Ovary (tissue), 9 donors: Measurements from ENCODE around the gene LRRC36. TPM values are rescaled to one million over a fixed set of nuclear protein-coding genes. Genes with fewer than 3 reads are reported as not detected.

Source experiments
- DNase-seq, 5 donors: peaks; one replicate each; pipeline ENCODE4 v3.0.0-alpha.2; 2019 to 2020
- H3K27ac ChIP-seq, 2 donors: fragments of 200-600 bp; one replicate each; pipeline versions ENCODE4 v1.5.1 to v1.8.0; 2019 to 2022
- H3K27me3 ChIP-seq: fragments of 200-600 bp; one replicate; pipeline ENCODE4 v1.8.0; 2022
- H3K36me3 ChIP-seq: fragments of 200-600 bp; sonication (generic); one replicate; pipeline ENCODE4 v1.5.1; 2019
- H3K4me1 ChIP-seq: one replicate; pipeline ENCODE4 v1.8.1; 2013; ENCODE audit warnings: mild to moderate bottlenecking, moderate library complexity; ENCODE audit not compliant: insufficient read depth
- H3K4me3 ChIP-seq: fragments of 200-600 bp; sonication (generic); one replicate; pipeline ENCODE4 v1.5.1; 2017
- H3K9me3 ChIP-seq, 2 donors: fragments of 200-600 bp in 1 of 2; sonication (generic) in 1 of 2; one replicate each; pipeline versions ENCODE4 v1.5.1 to v1.8.1; 2013 to 2019; ENCODE audit warnings: mild to moderate bottlenecking in 1 of 2, moderate library complexity in 1 of 2
- EP300 ChIP-seq: sonication (generic); formaldehyde crosslinking; IDR thresholded peaks from one replicate; pipeline ENCODE4 v1.6.1; 2017; ENCODE audit warnings: antibody characterized with exemption
- POLR2A ChIP-seq: fragments of 450-650 bp; IDR thresholded peaks from one replicate; pipeline ENCODE4 v1.6.1; 2017; ENCODE audit warnings: antibody characterized with exemption, mild to moderate bottlenecking, moderate library complexity
- WGBS, 3 donors: extraction: QIAGEN DNeasy Blood & Tissue Kit in 1 of 3; methylation state at CpG; one replicate each; pipeline versions ENCODE4 v1.1.5 to v1.1.7; 2013 to 2017; 5-methylcytosine and 5-hydroxymethylcytosine counted together
- intact Hi-C, 4 donors: fragments of 100-400 bp; cut with DNase I; formaldehyde crosslinking; loops; one replicate each; pipeline versions ENCODE4 v1.11.0 to v1.15.1; 2022 to 2023
- polyA plus RNA-seq, 2 donors: library from polyadenylated mRNA; stranded (reverse); fragments of 200-250 nt in 1 of 2; fragments of 350-450 nt in 1 of 2; fragmentation: Illumina TruSeq in 1 of 2; extraction: RNeasy Lipid Tissue Mini Kit (QIAGEN cat#74804) in 1 of 2; gene quantifications; one replicate each; pipeline ENCODE4 v1.2.3, GENCODE V29; 2013 to 2014
- total RNA-seq, 7 donors: library from RNA; depleted of rRNA in 2 of 7; stranded (reverse); fragments of >200 nt in 2 of 7; fragmentation: NEBNext Ultra II Directional in 3 of 7; extraction: Animal tissue kit (Norgen Biotek cat#: 25700) in 3 of 7; gene quantifications; one replicate each; pipeline versions ENCODE4 v1.1.0 to v1.2.4, GENCODE V29; 2016 to 2023
- TF ChIP-seq, protein P1 (sequence below), 3 donors: fragments of 450-650 bp in 2 of 3; fragments of 200-600 bp in 1 of 3; IDR thresholded peaks; one replicate each; pipeline versions ENCODE4 v1.5.1 to v1.8.0; 2016 to 2022; ENCODE audit warnings: antibody characterized with exemption in 3 of 3, mild to moderate bottlenecking in 1 of 3
- donor health status: DM: no; HTN: no; CAD: no; lungs with moderate emphysema.
- donor health status: DM: no; HTN: no; CAD: no.
- donor health status: Bipolar disorder and iron deficiency.
- donor health status: DM: yes; HTN: yes; CAD: no.
- donor health status: DM: no; HTN: no; CAD: no.
- donor health status: DM: yes; HTN: yes; CAD: no.

LRRC36 gene
- total and polyA plus RNA-seq, 9 donors = 0.58 to 2.6 (median 0.96) TPM; not detected in 1

DNA sequence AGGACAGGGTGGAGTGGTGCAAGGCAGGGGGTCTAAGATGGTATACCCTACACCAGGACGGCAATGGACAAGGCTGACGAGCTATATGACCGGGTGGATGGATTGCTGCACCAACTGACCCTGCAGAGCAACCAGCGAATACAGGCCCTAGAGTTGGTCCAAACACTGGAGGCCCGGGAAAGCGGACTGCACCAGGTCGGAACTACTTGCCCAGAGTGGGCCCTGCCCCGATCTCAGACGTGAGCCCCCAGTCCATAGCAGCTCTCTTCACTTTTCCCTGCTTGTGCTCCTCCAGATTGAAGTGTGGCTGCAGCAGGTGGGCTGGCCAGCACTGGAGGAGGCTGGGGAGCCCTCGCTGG is 44.2 kb upstream of the LRRC36 start:
- no peaks in the 10 kb centered on the region for H3K9me3 ChIP-seq
- 90 to 94% (median 93%) methylated on average over 10 of the region's 10 CpGs for WGBS, 3 donors
- TF ChIP-seq EP300 = no peak
- TF ChIP-seq POLR2A = no peak
- TF ChIP-seq, protein P1, sequence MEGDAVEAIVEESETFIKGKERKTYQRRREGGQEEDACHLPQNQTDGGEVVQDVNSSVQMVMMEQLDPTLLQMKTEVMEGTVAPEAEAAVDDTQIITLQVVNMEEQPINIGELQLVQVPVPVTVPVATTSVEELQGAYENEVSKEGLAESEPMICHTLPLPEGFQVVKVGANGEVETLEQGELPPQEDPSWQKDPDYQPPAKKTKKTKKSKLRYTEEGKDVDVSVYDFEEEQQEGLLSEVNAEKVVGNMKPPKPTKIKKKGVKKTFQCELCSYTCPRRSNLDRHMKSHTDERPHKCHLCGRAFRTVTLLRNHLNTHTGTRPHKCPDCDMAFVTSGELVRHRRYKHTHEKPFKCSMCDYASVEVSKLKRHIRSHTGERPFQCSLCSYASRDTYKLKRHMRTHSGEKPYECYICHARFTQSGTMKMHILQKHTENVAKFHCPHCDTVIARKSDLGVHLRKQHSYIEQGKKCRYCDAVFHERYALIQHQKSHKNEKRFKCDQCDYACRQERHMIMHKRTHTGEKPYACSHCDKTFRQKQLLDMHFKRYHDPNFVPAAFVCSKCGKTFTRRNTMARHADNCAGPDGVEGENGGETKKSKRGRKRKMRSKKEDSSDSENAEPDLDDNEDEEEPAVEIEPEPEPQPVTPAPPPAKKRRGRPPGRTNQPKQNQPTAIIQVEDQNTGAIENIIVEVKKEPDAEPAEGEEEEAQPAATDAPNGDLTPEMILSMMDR (IDR thresholded peaks at IDR 0.05) = no peak
- H3K4me1 ChIP-seq = peaks cover 12% of the 10 kb centered on the region
- no peaks in the 10 kb centered on the region for H3K27me3 ChIP-seq
- H3K27ac ChIP-seq = no peak overlapping the region
- no peak overlapping the region for H3K4me3 ChIP-seq
- H3K36me3 ChIP-seq = no peaks in the 10 kb centered on the region
- intact Hi-C loops = loop anchor here in 3 of 4 donors (5.0 to 10.0 kb wide), 3 partner anchors 112 to 182 kb away; partner anchors contain the start of gene TPPP3 (in 1 of the 3)
- no peak for DNase-seq

DNA sequence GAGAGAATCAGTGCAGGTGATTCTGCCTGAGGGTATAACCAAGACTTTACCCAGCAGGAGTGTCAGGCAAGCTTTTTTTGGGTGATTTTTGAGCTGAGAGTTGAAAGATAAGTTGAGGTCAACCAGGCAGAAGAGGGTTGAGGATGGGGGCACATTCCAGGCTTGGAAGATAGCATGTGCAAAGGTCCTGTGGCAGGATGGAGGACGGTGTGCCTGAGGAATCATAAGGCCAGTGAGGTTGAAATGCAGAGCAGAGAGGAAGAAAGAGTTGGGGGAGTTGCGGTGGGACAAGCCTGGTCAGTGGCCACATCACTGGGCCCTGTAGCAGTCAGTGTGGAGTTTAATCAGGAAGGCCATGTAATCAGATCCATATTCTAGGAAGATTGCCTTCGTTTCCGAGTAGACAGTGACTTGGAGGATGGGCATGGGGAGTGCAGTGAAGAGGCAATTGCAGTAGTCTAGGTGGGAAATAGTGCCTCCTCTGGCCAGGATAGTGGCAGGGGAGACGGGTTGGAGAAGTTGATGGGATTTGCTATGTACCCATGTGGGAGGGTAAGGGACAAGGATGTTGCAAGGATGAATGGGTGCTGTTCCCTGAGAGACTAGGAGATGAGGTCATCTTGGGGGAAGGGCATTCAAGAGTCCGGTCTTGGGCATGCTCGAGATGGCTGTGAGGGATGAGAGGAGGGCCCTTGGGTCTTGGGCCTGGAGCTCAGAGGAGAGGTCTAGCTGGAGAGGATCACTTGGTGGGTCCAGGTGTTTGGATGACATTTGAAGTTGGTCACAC is 43.4 kb upstream of the LRRC36 start:
- 87 to 93% (median 91%) methylated on average over 7 of the region's 7 CpGs for WGBS, 3 donors
- TF ChIP-seq, protein P1 (IDR thresholded peaks at IDR 0.05) = no peak
- TF ChIP-seq EP300 (no peak), POLR2A (no peak)
- intact Hi-C loops = loop anchor here in 3 of 4 donors (5.0 to 10.0 kb wide), 3 partner anchors 112 to 182 kb away; partner anchors contain the start of gene TPPP3 (in 1 of the 3)

DNA sequence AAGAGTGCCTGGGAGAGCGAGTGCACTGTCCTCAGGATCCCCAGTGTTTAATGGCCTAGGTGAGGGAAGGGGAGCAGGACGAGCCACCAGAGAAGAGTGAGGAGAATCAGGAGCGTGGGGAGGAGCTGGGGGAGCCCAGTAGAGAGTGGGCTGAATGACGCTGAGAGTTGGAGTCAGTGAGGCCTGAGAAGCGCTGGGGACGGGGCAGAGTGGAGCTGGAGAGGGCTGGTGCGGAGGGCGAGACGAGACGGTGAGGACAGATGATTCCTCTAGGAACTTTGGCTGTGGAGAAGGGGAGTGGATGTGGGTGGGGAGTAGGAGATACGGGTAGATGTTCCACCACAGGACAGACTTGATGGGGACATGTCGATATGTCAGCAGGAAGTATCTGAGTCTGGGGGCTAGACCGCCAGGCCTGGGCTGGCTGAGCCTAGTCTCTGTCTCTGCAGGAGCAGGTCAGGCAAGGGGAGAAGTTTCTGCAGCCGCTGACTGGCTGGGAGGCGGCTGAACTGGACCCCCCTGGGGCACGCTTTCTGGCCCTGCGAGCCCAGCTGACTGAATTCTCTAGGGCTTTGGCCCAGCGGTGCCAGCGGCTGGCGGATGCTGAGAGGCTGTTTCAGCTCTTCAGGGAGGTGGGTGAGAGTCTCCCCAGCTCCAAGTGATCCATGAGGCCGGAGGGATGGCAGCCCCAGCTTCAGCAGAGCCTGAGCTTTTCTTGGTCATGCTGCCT is 42.6 kb upstream of the LRRC36 start:
- H3K9me3 ChIP-seq = no peaks in the 10 kb centered on the region
- TF ChIP-seq POLR2A = no peak
- TF ChIP-seq, protein P1 (IDR thresholded peaks at IDR 0.05) = no peak
- H3K4me1 ChIP-seq = peaks cover 8% of the 10 kb centered on the region
- H3K27ac ChIP-seq = no peak overlapping the region
- no peaks in the 10 kb centered on the region for H3K36me3 ChIP-seq
- no peaks in the 10 kb centered on the region for H3K27me3 ChIP-seq
- no peak for DNase-seq
- intact Hi-C loops = loop anchor here in 3 of 4 donors (5.0 to 10.0 kb wide), 3 partner anchors 111 to 181 kb away; partner anchors contain the start of gene TPPP3 (in 1 of the 3)
- H3K4me3 ChIP-seq = no peak overlapping the region
- 90 to 93% (median 90%) methylated on average over 18 to 21 of the region's 21 CpGs for WGBS, 3 donors

More for the DNA sequence above, 43.4 kb upstream of the LRRC36 start:
- Histone ChIP-seq H3K27me3 (no peaks in the 10 kb centered on the region), H3K27ac (no peak overlapping the region), H3K4me3 (no peak overlapping the region), H3K36me3 (no peaks in the 10 kb centered on the region), H3K9me3 (no peaks in the 10 kb centered on the region), H3K4me1 (peaks cover 11% of the 10 kb centered on the region)
- DNase-seq = no peak

DNA sequence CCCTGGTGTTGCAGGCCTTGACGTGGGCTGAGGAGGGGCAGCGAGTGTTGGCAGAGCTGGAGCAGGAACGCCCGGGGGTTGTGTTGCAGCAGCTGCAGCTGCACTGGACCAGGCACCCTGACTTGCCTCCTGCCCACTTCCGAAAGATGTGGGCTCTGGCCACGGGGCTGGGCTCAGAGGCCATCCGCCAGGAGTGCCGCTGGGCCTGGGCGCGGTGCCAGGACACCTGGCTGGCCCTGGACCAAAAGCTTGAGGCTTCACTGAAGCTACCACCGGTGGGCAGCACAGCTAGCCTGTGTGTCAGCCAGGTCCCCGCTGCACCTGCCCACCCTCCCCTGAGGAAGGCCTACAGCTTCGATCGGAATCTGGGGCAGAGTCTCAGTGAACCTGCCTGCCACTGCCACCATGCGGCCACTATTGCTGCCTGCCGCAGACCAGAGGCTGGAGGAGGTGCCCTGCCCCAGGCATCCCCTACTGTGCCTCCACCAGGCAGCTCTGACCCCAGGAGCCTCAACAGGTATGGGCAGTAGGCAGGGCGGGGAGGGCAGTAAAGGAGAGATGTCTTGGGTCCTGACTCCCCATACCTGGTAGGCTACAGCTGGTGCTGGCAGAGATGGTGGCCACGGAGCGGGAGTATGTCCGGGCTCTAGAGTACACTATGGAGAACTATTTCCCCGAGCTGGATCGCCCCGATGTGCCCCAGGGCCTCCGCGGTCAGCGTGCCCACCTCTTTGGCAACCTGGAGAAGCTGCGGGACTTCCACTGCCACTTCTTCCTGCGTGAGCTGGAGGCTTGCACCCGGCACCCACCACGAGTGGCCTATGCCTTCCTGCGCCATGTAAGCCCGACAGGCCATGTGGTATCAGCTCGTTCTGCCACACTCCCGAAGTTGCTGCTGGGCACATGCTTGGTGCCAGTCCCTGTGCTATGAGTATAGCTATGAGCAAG is 41.6 kb upstream of the LRRC36 start:
- 76 to 82% (median 79%) methylated on average over 31 to 34 of the region's 34 CpGs for WGBS, 3 donors

More for the DNA sequence above, 41.6 kb upstream of the LRRC36 start:
- H3K27me3 ChIP-seq = no peaks in the 10 kb centered on the region
- H3K4me1 ChIP-seq = peaks cover 4% of the 10 kb centered on the region
- TF ChIP-seq EP300 (no peak), POLR2A (no peak)
- no peak overlapping the region for H3K4me3 ChIP-seq
- H3K9me3 ChIP-seq = no peaks in the 10 kb centered on the region
- H3K36me3 ChIP-seq = no peaks in the 10 kb centered on the region
- DNase-seq = no peak
- intact Hi-C loops = loop anchor here in 3 of 4 donors (5.0 to 10.0 kb wide), 3 partner anchors 110 to 180 kb away; partner anchors contain the start of gene TPPP3 (in 1 of the 3)
- H3K27ac ChIP-seq = no peak overlapping the region
